Measurements from ENCODE around the gene GPC6.

- TF ChIP-seq CTCF (IDR thresholded peaks at IDR 0.05; ENCODE audit: poor library complexity, severe bottlenecking) (no peak), POLR2AphosphoS5 (IDR thresholded peaks at IDR 0.05) (no peak), TAF1 (IDR thresholded peaks at IDR 0.05; ENCODE audit: low read depth) (no peak), SMC3 (conservative IDR thresholded peaks at IDR 0.05; ENCODE audit: poor library complexity) (no peak), RAD21 (conservative IDR thresholded peaks at IDR 0.05) (no peak), REST (IDR thresholded peaks at IDR 0.05; ENCODE audit: borderline replicate concordance) (no peak), EP300 (conservative IDR thresholded peaks at IDR 0.05; ENCODE audit: poor library complexity, severe bottlenecking) (no peak), EZH2 (IDR thresholded peaks at IDR 0.05; ENCODE audit: borderline replicate concordance, insufficient read depth, low read length, poor library complexity, severe bottlenecking) (no peak), MXI1 (conservative IDR thresholded peaks at IDR 0.05; ENCODE audit: poor library complexity, severe bottlenecking) (no peak)
These were observed 805.0 kb downstream of the GPC6 start for GRCh38 chr13:94031609-94032008.

Data from neural cell (in vitro differentiated cells).